Effector CD4-positive, alpha-beta T cell (primary cell): ENCODE measurements around the gene GLIS1.

Source experiments
- DNase-seq: peaks from one replicate; pipeline ENCODE4 v3.0.0-alpha.2; 2020

Gene GLIS1

DNA sequence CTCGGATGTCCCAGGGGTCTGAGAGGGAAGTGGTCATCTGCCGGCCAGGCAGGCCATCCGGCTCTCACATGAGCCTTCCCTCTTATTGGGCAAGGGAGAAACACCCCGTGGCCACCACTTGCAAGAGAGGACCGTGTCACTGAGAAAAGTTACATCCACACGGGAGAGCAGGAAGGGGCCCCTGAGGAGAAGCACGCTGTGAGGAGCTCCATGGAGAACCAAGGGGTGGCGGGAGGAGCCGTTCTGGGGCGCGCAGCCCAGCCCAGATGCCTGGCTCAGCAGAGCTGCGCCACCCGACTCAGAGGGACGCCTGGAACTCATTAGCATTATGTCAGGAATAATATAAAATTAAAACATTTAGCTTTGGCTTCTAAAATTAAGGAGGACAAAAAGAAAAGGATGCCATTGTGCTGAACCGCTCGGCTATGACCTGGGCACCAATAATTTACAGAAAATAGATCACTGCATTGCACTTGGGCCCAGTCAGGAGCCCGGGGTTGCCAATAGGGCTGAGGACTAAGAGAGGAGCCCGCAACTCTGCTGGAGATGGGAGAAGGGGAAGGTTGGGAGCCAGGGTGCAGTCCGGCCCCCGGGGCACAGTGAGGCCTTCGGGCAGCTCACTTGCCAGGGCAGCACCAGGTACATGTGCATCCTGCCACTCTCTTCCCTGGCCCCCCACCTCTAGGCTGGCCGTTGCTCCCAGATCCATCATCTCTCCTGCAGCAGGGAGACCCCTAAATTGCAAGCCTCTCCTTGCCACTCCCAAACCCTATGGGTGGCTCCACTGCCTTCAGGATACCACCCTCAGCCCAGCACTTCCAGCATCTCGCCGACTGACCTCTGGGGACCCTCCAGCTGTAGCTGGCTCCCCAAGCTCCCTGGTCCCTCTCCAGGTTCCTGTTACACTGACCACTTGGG, 194.9 kb downstream of the GLIS1 start:
- no peak for DNase-seq

DNA sequence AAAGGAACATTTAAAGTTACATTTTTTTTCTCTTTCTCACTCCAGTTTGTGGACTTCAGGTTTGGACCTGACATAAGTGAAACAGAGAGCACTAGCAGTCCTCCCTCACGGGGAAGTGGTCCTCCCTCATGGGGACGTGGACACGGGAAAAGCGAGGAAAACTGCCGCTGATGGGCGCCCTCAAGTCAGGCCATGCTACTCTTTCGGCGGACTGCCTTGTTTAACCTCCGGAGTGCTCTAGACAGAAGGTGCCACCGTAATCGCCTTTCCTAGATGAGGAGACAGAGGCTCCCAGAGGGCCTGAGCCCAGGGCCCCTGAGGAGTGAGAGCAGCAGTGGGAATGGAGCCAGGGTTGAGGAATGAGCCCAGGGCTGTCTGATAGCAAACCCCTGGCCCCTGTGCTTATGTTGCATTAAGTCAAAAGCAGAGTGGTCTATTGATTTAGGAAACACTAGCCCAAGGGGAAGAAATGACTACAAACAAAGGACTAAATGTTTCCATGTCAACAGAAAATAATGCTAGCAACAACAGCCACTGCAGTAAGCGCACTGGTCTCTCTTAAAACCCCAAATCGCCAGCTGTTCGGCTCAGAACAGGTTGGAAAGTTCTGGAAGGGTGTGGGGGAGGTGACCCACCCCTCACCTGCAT, 195.7 kb downstream of the GLIS1 start:
- DNase-seq, result no peak

DNA sequence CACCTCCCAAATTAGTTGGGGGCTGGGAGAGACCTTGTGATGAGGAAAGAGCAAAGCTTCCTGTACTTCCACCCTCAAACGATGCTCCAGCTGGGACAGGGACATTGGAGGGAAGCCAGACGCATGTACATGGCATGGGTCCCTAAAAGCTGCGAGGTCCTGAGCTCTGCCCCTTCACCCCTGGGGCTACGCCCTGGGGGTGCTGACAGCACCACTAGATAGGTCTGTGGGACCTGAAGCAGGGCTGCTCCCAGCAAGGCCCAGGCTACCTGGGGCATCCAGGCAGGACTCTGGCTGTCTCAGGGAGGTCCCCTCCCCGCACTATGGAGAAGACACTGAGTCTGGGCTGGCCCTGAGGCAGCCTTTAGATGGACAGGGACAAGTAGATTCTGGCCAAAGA, 196.4 kb downstream of the GLIS1 start:
- no peak for DNase-seq

DNA sequence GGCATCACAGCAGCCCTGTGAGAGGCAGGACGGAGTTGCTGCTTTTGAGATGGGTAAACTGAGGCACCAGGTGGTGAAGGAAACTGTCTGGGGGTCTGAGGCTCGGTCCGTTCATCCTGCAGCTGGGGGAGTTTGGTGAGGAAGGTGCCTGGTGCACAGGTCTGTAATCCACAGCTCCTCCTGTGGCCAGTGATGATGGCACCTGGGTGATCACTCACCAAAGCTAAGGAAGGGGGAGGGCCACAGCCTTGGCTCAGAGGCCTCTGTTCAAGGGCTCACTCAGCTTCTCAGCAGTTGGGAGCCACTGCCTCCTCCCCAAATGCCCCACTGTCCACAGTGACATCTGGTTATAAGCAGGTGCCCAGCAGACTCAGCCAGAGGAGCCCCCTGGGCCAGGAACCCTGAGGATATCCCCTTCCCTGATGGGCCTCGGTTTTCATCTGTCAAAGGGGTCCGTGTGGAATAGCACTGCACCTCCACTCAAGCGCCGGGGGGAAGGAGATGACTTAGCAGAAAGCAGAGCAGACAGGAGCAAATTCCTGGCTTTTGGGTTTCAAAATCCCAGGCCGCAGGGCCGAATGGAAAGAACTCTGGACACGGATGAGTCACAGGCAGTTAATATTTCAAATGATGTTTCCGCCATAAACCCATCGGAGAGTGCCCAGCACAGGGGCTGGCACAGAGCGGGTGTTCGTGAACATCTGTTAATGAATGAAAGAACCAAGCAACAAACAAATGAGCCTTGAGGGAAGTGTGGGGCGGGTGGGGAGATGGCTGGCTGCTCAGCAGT, 197.0 kb downstream of the GLIS1 start:
- DNase-seq, result no peak

DNA sequence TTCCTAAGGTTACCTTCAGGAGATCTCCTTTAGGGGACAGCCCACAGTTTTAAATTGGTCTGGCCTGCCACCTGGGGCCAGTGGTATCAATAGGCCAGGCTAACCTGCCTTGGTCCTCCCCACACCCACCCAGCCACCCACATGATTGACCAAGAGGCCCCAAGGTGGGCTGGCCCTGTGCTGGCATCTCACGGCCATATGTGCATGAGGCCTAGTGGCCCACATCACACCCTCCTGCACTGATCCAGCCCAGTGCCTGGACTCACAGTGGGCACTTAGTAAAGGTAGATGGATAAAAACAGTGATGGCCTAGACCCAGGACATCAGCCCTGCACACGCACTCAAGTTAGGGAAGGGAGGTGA, 197.7 kb downstream of the GLIS1 start:
- no peak for DNase-seq

DNA sequence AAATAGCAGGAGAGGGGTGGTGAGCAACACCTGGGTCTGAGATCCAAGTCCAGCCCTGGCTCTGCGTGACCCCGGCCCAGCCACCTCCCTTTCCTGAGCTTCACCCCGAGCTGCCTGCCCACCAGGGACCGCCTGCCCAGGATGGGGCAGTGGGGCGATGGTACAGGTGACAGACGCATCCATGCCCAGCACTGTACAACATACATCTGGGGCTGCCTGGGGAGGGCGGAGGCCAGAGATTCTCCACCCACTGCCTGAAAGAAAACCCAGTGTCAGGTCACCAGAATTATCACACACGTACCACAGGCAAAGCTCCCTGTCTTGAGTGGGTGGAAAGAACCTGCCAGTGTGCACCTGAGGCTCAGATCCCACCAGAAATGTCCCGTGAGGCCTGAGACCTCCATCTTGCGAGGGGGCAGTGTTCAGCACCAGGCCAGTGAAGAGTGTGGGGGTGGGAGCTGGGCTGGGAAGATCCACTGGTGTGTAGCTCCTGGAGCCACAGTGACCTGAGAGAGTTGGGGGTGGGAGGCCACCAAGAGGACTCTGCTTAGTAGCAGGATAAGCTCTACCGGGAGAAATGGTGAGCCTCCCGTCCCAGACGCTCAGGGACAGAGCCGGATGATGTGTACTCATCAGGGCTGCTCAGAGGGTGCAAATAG, 198.2 kb downstream of the GLIS1 start:
- DNase-seq, result no peak

DNA sequence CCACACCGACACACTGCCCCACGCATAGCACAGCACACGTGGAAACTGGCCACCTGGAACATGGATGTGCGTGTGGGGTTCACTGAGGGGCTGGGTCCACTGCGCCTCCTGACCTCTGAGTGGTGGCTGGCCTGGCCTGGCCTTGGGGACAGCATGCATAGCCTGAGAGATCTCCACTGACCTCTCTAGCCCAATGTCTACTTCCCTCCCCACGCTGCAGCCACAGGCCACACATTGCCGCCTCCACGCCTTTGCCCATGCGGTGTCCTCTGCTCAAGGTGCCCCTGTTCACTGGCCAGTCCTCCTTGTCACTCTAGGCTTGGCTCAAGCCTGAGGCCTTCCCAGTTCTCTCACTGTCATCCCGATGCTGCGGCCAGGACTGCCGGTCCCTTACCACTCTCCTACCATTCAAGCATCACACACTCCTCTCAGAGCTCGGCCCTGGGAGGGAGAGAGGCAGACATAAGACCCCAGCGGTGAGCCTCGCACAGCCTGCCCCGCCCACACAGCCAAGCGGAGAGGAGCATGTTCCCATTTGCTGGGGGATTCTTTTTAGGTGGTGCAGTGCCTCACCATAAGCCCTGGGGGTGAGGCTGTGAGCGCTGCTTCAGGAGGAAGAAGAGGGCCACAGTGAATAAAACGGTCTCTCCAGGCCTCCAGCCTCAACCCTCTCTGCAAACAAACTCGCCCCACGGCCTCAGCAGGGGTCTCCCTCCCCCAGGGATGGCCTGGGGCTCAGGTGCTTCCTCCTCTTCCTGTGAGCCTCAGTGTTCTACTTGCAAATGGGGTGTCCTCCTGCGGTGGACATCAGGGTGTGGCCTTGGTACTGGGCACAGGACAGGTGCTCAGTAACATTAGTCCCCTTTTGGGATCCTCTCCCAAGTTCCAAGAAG, 199.0 kb downstream of the GLIS1 start:
- DNase-seq, result no peak

DNA sequence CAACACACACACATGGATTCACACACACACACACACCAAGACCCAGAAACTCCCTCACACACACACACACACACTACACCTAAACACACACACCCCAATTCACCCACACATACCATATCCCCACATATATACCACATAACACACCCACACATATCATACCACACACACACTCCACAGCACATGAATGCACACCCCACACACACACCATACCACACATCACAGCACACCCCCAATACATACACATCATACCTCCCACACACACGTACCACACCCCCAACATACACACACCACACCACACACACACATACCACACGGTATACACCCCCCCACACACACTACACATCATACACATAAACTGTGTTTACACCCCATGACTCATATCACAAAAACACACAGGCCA, 199.7 kb downstream of the GLIS1 start:
- DNase-seq, result no peak

DNA sequence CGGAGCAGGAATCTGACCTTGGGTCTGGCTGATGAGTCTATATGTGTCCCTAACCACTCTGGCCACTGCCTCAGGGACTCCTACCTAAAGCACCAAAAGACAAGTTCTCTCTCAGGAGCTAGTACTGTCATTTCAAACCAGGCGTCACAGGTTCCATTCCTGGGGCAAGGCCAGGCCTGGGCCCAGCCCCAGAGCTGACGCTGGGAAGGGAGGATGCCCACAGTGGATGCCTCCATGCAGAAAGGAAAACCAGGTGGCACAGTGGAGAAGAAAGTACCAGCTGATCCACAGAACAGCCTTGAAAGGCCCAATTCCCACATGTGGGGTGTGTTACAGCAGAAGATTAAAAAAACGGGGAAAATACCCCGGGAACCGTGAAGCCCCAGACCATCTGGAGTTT, 202.4 kb downstream of the GLIS1 start:
- DNase-seq, result no peak

DNA sequence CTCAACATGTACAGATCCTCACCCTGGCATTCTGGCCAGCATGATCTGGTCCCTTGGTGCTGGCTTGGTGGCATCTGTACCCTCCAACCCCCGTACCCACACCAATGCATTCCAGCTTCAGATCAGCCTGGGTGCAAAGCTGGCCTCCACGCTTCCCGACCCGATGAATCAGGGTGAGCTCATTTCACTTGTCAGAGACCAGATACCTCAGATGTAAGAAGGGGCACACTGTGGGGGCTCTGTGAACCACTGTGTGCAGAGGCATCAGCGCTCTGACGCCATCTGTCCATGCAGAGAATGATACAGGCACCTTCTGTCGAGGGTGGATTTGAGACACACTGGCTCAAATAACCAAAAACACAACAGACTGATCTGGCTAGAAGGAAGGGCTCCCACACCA, 203.1 kb downstream of the GLIS1 start:
- no peak for DNase-seq

DNA sequence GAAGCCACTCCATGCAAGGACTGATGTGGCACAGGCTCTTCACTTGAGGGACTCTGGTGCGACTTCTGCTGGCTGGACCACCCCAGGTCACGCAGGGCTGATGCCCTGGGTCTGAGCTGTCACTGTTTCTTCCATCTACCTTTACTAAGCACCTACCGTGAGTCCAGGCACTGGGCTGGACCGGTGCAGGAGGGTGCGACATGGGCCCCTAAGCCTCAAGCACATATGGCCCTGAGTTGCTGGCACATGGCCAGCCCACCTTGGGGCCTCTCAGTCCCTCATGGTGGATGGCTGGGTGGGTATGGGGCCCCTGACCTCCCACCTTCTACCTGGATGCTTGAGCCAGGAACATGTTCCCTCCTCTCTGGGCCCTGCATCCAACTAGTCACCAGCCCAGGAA, 203.7 kb downstream of the GLIS1 start:
- DNase-seq, result no peak

DNA sequence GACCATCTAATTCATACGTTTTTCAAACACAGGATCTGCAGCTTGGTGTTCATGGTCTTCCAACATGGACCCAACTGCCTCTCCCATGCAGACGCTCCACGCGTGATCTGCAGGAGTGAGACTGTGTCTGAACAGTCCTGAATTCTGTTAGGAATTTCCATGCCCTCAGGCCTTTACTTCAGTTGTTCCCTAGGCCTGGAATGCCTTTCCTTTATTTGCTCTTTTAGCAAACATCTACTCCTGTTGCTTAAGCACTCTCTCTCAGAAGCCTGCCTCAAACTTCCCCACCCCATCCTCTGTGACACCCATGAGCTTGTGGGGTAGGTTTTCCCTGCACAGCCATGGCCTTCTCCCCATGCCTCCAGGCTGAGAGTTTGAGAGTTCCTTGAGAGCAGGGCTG, 206.1 kb downstream of the GLIS1 start:
- no peak for DNase-seq

DNA sequence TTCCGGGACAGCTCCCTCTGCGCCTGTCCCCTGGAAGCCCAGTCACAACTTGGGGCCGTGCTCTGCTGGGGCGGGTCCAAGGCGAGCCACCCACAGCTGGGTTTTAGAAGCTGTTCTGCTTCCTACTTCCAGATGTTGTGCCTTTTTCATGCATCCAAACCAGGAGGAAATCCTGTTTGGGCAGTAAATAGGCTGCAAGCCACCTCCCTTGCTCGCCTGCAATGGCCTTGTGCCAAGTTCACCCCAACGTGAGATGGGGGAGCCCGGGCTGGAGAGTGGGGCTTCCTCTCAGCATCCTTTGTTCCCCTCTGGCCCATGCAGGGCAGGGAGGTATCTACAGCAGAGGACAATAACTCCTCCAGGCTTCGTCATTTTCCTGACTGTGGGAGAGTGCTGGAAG, 206.6 kb downstream of the GLIS1 start:
- no peak for DNase-seq

DNA sequence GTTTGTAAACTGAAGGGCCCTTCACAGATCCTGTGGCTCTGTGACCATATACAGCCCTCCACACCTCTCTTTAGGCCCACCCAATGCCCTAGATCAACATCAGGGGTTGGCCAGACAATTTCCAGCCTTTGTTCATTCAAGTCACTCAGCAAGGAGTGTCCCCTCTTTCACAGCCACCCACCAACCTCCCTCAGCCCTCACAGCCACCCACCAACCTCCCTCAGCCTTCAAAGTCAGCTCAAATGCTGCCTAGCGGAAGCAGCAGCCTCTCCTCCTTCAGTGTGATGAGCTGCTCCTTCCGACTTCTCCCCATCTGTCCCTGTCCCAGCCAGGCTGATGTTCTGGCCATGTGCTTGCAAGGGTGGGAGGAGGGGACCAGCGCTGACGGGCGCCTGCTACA, 208.4 kb downstream of the GLIS1 start:
- no peak for DNase-seq

DNA sequence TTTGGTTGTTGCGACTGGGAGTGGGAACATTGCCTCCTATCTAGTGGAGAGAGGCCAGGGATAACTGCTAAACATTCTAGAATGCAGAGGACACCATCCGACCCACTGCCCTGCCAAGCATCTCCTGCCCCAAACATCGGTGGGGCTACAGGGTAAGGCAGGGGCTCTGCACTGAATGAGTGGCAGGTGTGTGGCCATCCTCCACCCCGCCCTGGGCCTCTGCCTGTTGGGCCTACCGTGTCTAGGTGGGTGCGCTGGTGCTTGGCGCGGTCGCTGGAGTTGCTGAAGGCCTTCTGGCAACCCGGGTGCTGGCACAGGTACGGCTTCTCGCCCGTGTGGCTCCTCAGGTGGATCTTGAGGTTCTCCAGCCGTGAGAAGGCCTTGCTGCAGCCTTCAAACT, 209.4 kb downstream of the GLIS1 start:
- DNase-seq, result no peak

DNA sequence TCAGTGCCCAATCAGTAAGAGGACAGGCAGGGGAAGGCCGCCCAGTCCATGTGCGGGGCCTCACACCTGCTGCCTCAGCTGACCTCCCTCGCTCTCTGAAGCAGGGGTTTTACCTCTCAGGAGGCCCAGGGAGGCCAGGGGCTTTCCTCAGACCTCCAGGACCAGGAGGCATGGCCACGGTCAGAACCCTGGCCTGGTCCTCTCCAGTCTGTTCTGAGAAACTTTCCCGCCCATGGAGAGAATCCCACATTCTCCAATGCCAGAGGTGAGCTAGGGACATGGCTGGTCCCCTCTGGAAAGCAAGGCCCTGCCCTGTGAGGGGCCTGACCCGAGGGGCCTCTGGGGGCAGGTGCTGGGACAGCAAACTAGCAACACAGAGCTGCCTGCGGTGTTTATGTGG, 211.6 kb downstream of the GLIS1 start:
- DNase-seq, result no peak

DNA sequence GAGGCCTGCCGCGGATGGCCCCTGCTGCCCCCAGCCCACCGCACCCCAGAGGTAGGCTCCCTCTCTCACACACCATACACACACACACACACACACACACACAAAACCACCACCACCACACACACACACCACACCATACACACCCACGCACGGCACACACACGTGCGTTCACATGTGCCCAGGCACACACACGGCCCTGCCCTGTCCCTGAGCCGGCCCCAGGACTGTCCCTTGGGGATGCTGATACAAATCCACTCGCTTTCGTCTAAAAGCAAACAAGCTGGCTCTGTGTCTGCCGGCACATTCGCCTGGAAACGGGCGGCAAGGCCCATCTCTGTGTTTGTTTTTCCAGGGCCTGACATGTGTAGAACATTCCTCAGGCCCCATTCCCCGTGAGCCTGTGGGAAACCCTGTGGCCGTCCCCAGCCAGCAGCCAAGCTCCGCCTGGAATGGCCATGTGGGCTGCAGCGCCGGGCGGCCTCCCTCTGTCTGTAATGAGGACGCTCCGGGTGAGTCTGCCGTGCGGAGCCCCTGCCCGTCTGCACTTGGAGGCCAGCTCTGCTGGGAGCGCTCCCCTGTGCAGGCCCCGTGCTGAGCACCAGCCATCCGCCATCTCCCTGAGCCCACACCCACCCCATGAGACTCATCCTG, 212.4 kb downstream of the GLIS1 start:
- DNase-seq, result no peak

DNA sequence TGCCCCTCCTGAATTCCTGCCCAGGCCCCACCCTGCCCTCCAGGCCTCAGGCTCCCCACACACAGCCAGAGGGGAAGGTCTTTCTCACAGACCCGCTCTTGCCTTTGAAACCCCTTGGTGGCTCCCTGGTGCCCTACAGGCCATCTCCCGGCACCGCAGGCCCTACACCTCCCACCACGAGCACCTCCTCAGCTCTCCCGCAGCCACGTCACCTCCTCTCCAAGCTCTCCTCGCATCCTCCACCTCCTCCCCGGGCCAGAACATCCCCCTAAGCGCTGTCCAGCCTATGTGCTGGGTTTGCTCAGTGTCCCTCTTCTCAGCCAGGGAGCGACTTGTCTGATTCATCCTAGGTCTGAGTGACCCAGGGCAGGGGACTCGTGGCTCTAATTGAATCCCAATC, 213.4 kb downstream of the GLIS1 start:
- no peak for DNase-seq

DNA sequence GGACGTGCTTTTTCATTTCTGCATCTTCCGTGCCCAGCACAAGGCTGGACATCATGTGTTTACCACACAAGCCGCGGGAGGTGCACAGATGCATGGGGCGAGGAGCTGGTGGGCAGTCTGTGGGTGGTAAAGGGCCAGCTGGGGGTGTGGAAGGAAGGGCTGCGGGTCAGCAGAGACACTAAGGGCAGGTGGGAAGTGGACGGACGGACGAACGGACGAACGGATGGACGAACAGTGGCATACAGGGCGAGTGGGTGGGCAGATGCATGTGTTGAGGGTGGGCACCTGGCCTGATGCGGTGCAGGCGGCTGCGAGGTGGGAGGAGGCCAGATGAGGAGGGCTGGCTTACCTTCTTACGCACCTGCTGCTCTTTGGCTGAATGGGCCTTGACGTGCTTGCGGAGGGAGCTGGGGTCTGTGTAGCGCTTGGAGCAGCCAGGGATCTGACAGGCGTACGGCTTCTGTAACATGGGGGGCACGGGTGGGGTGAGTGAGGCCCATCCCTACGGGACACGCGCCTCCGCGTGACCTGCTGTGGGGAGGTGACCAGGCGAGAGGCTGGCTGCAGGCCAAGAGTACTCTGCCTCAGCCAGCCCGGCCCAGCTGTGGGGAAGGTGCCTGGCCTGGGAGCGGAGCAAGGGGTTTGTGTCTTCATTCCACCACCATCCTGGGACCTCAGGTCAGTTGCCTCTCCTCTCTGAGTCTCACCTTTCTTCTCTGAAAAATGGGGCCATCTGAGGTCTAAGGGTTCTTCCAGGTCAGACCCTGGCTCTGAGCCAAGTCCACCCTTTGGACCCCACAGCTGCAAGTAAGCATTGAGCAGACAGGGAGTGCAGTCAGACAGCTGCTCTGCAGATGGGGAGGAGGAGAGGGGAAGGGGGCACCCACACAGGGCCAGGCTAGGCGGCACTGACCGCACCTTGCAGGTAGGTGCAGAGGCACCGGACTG, 214.3 kb downstream of the GLIS1 start:
- no peak for DNase-seq

DNA sequence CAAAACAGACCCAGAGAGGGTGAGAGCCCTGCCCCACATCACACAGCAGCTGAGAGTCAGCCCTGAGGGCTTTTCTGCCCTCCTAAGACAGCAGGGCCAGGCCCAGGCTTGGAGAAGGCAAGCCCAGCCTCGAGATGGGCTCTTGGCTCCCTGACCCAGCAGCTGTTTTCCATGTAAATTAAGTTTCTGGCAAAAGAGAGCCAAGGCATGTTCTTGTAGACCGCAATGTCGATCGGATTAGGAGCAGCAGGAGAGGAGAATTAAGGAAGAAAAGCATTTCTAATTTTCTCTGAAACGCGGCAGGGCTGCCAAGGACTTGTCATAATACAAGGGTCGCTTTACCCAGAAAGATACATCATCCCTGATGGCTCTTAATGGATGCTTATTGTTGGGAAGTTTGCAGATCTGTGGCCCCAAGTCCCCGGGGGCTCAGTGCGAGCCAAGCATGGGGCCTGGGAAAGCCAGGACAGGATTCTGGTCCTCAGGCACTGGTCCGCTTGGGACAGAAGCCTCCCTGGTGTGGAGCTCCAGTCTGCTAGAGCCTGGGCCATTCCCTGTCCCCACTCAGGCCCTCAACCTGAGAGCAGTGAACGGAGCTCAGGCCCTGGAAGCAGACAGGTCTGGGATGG, 216.9 kb downstream of the GLIS1 start:
- no peak for DNase-seq
